SK-N-SH treated with all-trans-retinoic acid at 6 μM for 48 hours (cell line): ENCODE data around the gene TNFRSF9.

ENCODE experiments used
- GLIS3 ChIP-seq: fragments of 250-450 bp; sonication (Bioruptor Pico); IDR thresholded peaks from 2 replicates; pipeline ENCODE4 v1.5.0; 2020; ENCODE audit warnings: mild to moderate bottlenecking, moderate library complexity
- OSR1 ChIP-seq: fragments of 250-450 bp; sonication (Bioruptor Pico); IDR thresholded peaks from 2 replicates; pipeline ENCODE4 v1.8.0; 2022; ENCODE audit warnings: moderate library complexity, mild to moderate bottlenecking, inconsistent platforms
- POU6F1 ChIP-seq: fragments of 250-450 bp; sonication (Bioruptor Pico); IDR thresholded peaks from 2 replicates; pipeline ENCODE4 v1.8.0; 2021; ENCODE audit warnings: low read depth, mild to moderate bottlenecking, moderate library complexity, borderline replicate concordance
- SNAI2 ChIP-seq: fragments of 250-450 bp; sonication (Bioruptor Pico); IDR thresholded peaks from 2 replicates; pipeline ENCODE4 v1.5.0; 2020; ENCODE audit warnings: mild to moderate bottlenecking, moderate library complexity
- ZFP3 ChIP-seq: fragments of 250-450 bp; sonication (Bioruptor Pico); IDR thresholded peaks from 2 replicates; pipeline ENCODE4 v1.5.0; 2020; ENCODE audit warnings: mild to moderate bottlenecking, moderate library complexity
- ZFP30 ChIP-seq: fragments of 450-650 bp; formaldehyde crosslinking; IDR thresholded peaks from 2 replicates; pipeline ENCODE4 v1.5.0; 2022; ENCODE audit warnings: mild to moderate bottlenecking, moderate library complexity

- no peak for TF ChIP-seq ZFP30
- no peak for TF ChIP-seq ZFP3 (CRISPR knock-in tag)
- no peak for TF ChIP-seq OSR1 (CRISPR knock-in tag)
- no peak for TF ChIP-seq POU6F1 (CRISPR knock-in tag)
- no peak for TF ChIP-seq GLIS3 (CRISPR knock-in tag)
- no peak for TF ChIP-seq SNAI2 (CRISPR knock-in tag)
Observed at GRCh38 chr1:7987528-7987927, 46.9 kb upstream of the TNFRSF9 start.
